BJ (cell line): ENCODE results near the gene IFI27L2. TPM values are rescaled to one million over a fixed set of nuclear protein-coding genes. Genes with fewer than 3 reads are reported as not detected.

Source experiments
- CTCF ChIA-PET: fragments of 350-600 bp; formaldehyde crosslinking; extraction: SDS; loops from one replicate; lab custom pipeline; 2021; ENCODE audit warnings: antibody characterized with exemption, inconsistent platforms; lab: Yijun Ruan, JAX
- POLR2A ChIA-PET: fragments of 300-600 bp; sonication (Branson Sonifier 250); formaldehyde crosslinking; extraction: SDS; loops from one replicate; lab custom pipeline; 2021; ENCODE audit warnings: antibody characterized with exemption; lab: Charles Lee
- DNase-seq: peaks from one replicate; pipeline ENCODE4 v3.0.0-alpha.2; 2011; ENCODE audit warnings: low read depth
- H3K27me3 ChIP-seq: 2 replicates; pipeline ENCODE4 v1.6.0; 2011; ENCODE audit warnings: low read length; ENCODE audit not compliant: control insufficient read depth, insufficient read depth
- H3K36me3 ChIP-seq: 2 replicates; pipeline ENCODE4 v1.5.1; 2011; ENCODE audit warnings: low read length; ENCODE audit not compliant: control insufficient read depth, insufficient read depth
- H3K4me3 ChIP-seq: 2 replicates; pipeline ENCODE4 v1.5.1; 2011; ENCODE audit warnings: low read depth, mild to moderate bottlenecking, control low read depth, low read length
- polyA plus RNA-seq: library from polyadenylated mRNA; depleted of rRNA; stranded (reverse); fragments of >200 nt; gene quantifications from 2 replicates; pipeline ENCODE4 v1.2.3, GENCODE V29; 2011; rRNA removed
- TF ChIP-seq, protein P1 (sequence below): IDR thresholded peaks from 2 replicates; pipeline ENCODE4 v1.5.1; 2011; ENCODE audit warnings: low read depth, mild to moderate bottlenecking, control low read depth, inconsistent platforms, low read length, moderate library complexity; ENCODE audit not compliant: insufficient read depth

The IFI27L2 gene
- polyA plus RNA-seq, 1 experiment = 201 TPM

DNA sequence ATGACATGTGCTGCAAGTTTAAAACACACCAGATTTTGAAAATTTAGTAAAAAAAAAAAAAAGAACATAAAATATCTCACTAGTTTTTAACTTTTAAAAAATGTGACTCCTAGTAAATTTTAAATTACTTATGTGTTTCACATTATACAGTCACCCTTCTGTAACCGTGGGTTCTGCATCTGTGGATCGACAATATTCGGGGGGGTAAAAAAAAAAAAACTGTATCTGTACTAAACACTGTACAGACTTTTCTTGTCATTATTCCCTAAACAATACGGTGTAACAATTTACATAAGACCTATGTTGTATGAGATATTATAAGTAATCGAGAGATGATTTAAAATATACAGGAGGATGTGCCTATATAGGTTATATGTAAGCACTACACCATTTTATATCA lies 51.6 kb downstream of the IFI27L2 start:
- CTCF ChIA-PET = no interaction called here
- TF ChIP-seq, protein P1, sequence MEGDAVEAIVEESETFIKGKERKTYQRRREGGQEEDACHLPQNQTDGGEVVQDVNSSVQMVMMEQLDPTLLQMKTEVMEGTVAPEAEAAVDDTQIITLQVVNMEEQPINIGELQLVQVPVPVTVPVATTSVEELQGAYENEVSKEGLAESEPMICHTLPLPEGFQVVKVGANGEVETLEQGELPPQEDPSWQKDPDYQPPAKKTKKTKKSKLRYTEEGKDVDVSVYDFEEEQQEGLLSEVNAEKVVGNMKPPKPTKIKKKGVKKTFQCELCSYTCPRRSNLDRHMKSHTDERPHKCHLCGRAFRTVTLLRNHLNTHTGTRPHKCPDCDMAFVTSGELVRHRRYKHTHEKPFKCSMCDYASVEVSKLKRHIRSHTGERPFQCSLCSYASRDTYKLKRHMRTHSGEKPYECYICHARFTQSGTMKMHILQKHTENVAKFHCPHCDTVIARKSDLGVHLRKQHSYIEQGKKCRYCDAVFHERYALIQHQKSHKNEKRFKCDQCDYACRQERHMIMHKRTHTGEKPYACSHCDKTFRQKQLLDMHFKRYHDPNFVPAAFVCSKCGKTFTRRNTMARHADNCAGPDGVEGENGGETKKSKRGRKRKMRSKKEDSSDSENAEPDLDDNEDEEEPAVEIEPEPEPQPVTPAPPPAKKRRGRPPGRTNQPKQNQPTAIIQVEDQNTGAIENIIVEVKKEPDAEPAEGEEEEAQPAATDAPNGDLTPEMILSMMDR = no peak
- Histone ChIP-seq H3K36me3 (peaks cover 2% of the 10 kb centered on the region), H3K27me3 (no peaks in the 10 kb centered on the region), H3K4me3 (no peak overlapping the region)
- POLR2A ChIA-PET = no interaction called here
- no peak for DNase-seq

Other genes with a start within 250 kb of the IFI27L2 start
- gene FAM181A, start 202.3 kb downstream of the IFI27L2 start, polyA plus RNA-seq = not detected in 2 replicates
- gene ASB2, start 153.0 kb downstream of the IFI27L2 start, polyA plus RNA-seq = 0.06 TPM in 2 replicates
- not detected in 2 replicates for gene CCDC197, start 132.3 kb downstream of the IFI27L2 start, polyA plus RNA-seq
- 1.1 and 1.2 TPM in 2 replicates for gene OTUB2, start 103.3 kb downstream of the IFI27L2 start, polyA plus RNA-seq
- gene DDX24, start 48.4 kb downstream of the IFI27L2 start, polyA plus RNA-seq = 147 and 167 TPM in 2 replicates
- 16.6 and 18.6 TPM in 2 replicates for gene IFI27L1, start 48.3 kb downstream of the IFI27L2 start, polyA plus RNA-seq
- gene IFI27, start 18.9 kb downstream of the IFI27L2 start, polyA plus RNA-seq = 4.1 and 6.5 TPM in 2 replicates
- gene PPP4R4, start 44.7 kb upstream of the IFI27L2 start, polyA plus RNA-seq = 0.37 and 0.39 TPM in 2 replicates
- not detected in 2 replicates for gene SERPINA10, start 163.7 kb upstream of the IFI27L2 start, polyA plus RNA-seq
- not detected in 2 replicates for gene SERPINA6, start 193.7 kb upstream of the IFI27L2 start, polyA plus RNA-seq
- not detected in 2 replicates for gene SERPINA2, start 237.1 kb upstream of the IFI27L2 start, polyA plus RNA-seq